H9 (cell line): ENCODE results near the gene KCNMB4. TPM values are rescaled to one million over a fixed set of nuclear protein-coding genes. Genes with fewer than 3 reads are reported as not detected.

ENCODE experiments used
- DNase-seq: peaks from one replicate; pipeline ENCODE4 v3.0.0-alpha.2; 2017
- H2AFZ ChIP-seq: one replicate; pipeline ENCODE4 v1.6.1; 2013; ENCODE audit warnings: mild to moderate bottlenecking, low read length, control low read depth, moderate library complexity
- H2AK5ac ChIP-seq: 2 replicates; pipeline ENCODE4 v1.6.1; 2013; ENCODE audit warnings: low read length, control low read depth, mixed read lengths; ENCODE audit not compliant: insufficient read length
- H2BK120ac ChIP-seq: one replicate; pipeline ENCODE4 v1.6.1; 2013; ENCODE audit warnings: low read depth, mild to moderate bottlenecking, low read length, control low read depth, inconsistent platforms; ENCODE audit not compliant: poor library complexity, severe bottlenecking
- H2BK12ac ChIP-seq: 2 replicates; pipeline ENCODE4 v1.6.1; 2013; ENCODE audit warnings: low read length, control low read depth, mixed read lengths, low read depth; ENCODE audit not compliant: insufficient read length
- H2BK15ac ChIP-seq: 2 replicates; pipeline ENCODE4 v1.6.1; 2013; ENCODE audit warnings: low read depth, low read length, control low read depth
- H2BK20ac ChIP-seq: one replicate; pipeline ENCODE4 v1.6.1; 2013; ENCODE audit warnings: low read depth, mild to moderate bottlenecking, low read length, control low read depth, inconsistent platforms; ENCODE audit not compliant: poor library complexity, severe bottlenecking
- H2BK5ac ChIP-seq: 2 replicates; pipeline ENCODE4 v1.6.1; 2013; ENCODE audit warnings: low read length, control low read depth, mixed read lengths; ENCODE audit not compliant: insufficient read length
- H3K14ac ChIP-seq: 2 replicates; pipeline ENCODE4 v1.6.1; 2013; ENCODE audit warnings: low read length, control low read depth; ENCODE audit not compliant: insufficient read depth
- H3K18ac ChIP-seq: 2 replicates; pipeline ENCODE4 v1.6.1; 2013; ENCODE audit warnings: low read depth, mild to moderate bottlenecking, mixed read lengths, low read length, control low read depth; ENCODE audit not compliant: insufficient read length
- H3K23ac ChIP-seq: 2 replicates; pipeline ENCODE4 v1.6.1; 2013; ENCODE audit warnings: low read length, control low read depth, mixed read lengths, low read depth; ENCODE audit not compliant: insufficient read length
- H3K23me2 ChIP-seq: 2 replicates; pipeline ENCODE4 v1.6.1; 2013; ENCODE audit warnings: low read depth, mild to moderate bottlenecking, mixed read lengths, low read length, control low read depth; ENCODE audit not compliant: insufficient read length, poor library complexity, severe bottlenecking
- H3K27ac ChIP-seq: 2 replicates; pipeline ENCODE4 v1.5.1; 2013; ENCODE audit warnings: low read length, control low read depth, mixed read lengths, low read depth; ENCODE audit not compliant: insufficient read length
- H3K27me3 ChIP-seq: 2 replicates; pipeline ENCODE4 v1.6.1; 2013; ENCODE audit warnings: low read length, control low read depth, inconsistent platforms; ENCODE audit not compliant: insufficient read depth
- H3K4ac ChIP-seq: 2 replicates; pipeline ENCODE4 v1.6.1; 2013; ENCODE audit warnings: low read depth, mild to moderate bottlenecking, control low read depth, inconsistent platforms, low read length, moderate library complexity
- H3K4me1 ChIP-seq: 2 replicates; pipeline ENCODE4 v1.6.1; 2013; ENCODE audit warnings: low read length, control low read depth, inconsistent platforms; ENCODE audit not compliant: insufficient read depth
- H3K4me2 ChIP-seq: 2 replicates; pipeline ENCODE4 v1.6.1; 2013; ENCODE audit warnings: low read length, control low read depth, mixed read lengths; ENCODE audit not compliant: insufficient read length, insufficient read depth
- H3K56ac ChIP-seq: 2 replicates; pipeline ENCODE4 v1.6.1; 2013; ENCODE audit warnings: low read depth, mild to moderate bottlenecking, mixed read lengths, low read length, control low read depth; ENCODE audit not compliant: insufficient read length
- H3K79me1 ChIP-seq: 2 replicates; pipeline ENCODE4 v1.6.1; 2013; ENCODE audit warnings: low read depth, mild to moderate bottlenecking, moderate library complexity, low read length, control low read depth, inconsistent platforms; ENCODE audit not compliant: insufficient read depth, poor library complexity, severe bottlenecking
- H3K79me2 ChIP-seq: 2 replicates; pipeline ENCODE4 v1.6.1; 2013; ENCODE audit warnings: low read length, control low read depth, inconsistent platforms; ENCODE audit not compliant: insufficient read depth
- H3K9ac ChIP-seq: 2 replicates; pipeline ENCODE4 v1.6.1; 2013; ENCODE audit warnings: low read length, control low read depth, mixed read lengths; ENCODE audit not compliant: insufficient read length; ENCODE audit errors: extremely low read depth
- H3K9me3 ChIP-seq: one replicate; pipeline ENCODE4 v1.6.1; 2013; ENCODE audit warnings: low read depth, low read length, inconsistent platforms; ENCODE audit not compliant: control insufficient read depth
- H3T11ph ChIP-seq: one replicate; pipeline ENCODE4 v1.6.1; 2013; ENCODE audit warnings: mild to moderate bottlenecking, low read length, control low read depth, inconsistent platforms
- H4K20me1 ChIP-seq: one replicate; pipeline ENCODE4 v1.6.1; 2013; ENCODE audit not compliant: control insufficient read depth, insufficient read length, insufficient read depth
- H4K5ac ChIP-seq: 2 replicates; pipeline ENCODE4 v1.6.1; 2013; ENCODE audit warnings: low read depth, mild to moderate bottlenecking, mixed read lengths, low read length, control low read depth; ENCODE audit not compliant: insufficient read length
- H4K8ac ChIP-seq: replicated peaks from 2 replicates; pipeline ENCODE4 v1.6.1; 2013; ENCODE audit warnings: low read length, control low read depth, mixed read lengths, low read depth; ENCODE audit not compliant: insufficient read length
- H4K91ac ChIP-seq: 2 replicates; pipeline ENCODE4 v1.6.1; 2013; ENCODE audit warnings: low read depth, mild to moderate bottlenecking, moderate library complexity, mixed read lengths, low read length, control low read depth; ENCODE audit not compliant: insufficient read length
- H3K27ac Mint-ChIP-seq, 3 experiments: 2 replicates in 2 of 3; 3 replicates in 1 of 3; pipeline ENCODE4 v1.8.0; 2020 to 2021; ENCODE audit warnings: mixed read lengths in 3 of 3, mild to moderate bottlenecking in 1 of 3, moderate library complexity in 1 of 3
- H3K27me3 Mint-ChIP-seq: 2 replicates; pipeline ENCODE4 v1.8.0; 2021; ENCODE audit warnings: low read depth, mild to moderate bottlenecking, moderate library complexity, mixed read lengths
- H3K36me3 Mint-ChIP-seq, 3 experiments: 2 replicates in 2 of 3; 3 replicates in 1 of 3; pipeline ENCODE4 v1.8.0; 2020 to 2021; ENCODE audit warnings: low read depth in 3 of 3, mixed read lengths in 3 of 3; ENCODE audit not compliant: insufficient read depth in 1 of 3
- H3K4me1 Mint-ChIP-seq, 2 experiments: 2 replicates each; pipeline ENCODE4 v1.8.0; 2020; ENCODE audit warnings: mixed read lengths in 2 of 2
- H3K4me3 Mint-ChIP-seq, 2 experiments: 2 replicates in 1 of 2; 3 replicates in 1 of 2; pipeline ENCODE4 v1.8.0; 2020 to 2021; ENCODE audit warnings: mild to moderate bottlenecking in 2 of 2, mixed read lengths in 2 of 2, moderate library complexity in 1 of 2
- H3K9me3 Mint-ChIP-seq, 2 experiments: 2 replicates in 1 of 2; 3 replicates in 1 of 2; pipeline ENCODE4 v1.8.0; 2020; ENCODE audit warnings: mild to moderate bottlenecking in 2 of 2, mixed read lengths in 2 of 2, moderate library complexity in 1 of 2
- WGBS: extraction: QIAGEN DNeasy Blood & Tissue Kit; methylation state at CpG from one replicate; pipeline ENCODE4 v1.1.7; 2013; ENCODE audit warnings: missing lambda C conversion rate, low lambda C conversion rate, mixed read lengths; ENCODE audit not compliant: insufficient read length; ENCODE audit errors: extremely low coverage; 5-methylcytosine and 5-hydroxymethylcytosine counted together
- total RNA-seq: library from RNA; stranded (reverse); gene quantifications from 2 replicates; pipeline ENCODE4 v1.2.1, GENCODE V29; 2021
- TF ChIP-seq, protein P1 (sequence below): fragments of 200-600 bp; sonication (generic); conservative IDR thresholded peaks from 3 replicates; pipeline ENCODE4 v1.8.0; 2021; ENCODE audit warnings: antibody characterized with exemption, mild to moderate bottlenecking

The KCNMB4 gene
- total RNA-seq, 1 experiment from 2014 or later = 16.2 TPM

DNA sequence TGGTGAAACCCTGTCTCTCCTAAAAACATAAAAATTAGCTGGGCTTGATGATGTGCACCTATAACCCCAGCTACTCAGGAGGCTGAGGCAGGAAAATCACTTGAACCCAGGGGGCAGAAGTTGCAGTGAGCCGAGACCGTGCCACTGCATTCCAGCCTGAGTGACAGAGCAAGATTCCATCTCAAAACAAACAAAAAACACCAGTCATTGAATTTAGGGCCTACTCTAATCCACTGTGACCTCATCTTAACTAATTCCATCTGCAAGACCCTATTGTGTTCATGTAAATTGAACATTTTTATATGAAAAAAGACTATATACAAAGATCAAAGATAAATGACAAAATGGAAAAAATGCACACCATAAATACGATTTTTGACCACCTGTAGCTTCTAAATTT, 17.8 kb downstream of the KCNMB4 start:
- H3K9ac ChIP-seq = no peak overlapping the region
- no peak overlapping the region for H2BK12ac ChIP-seq
- H3K9me3 ChIP-seq = no peaks in the 10 kb centered on the region
- no peak overlapping the region for H3K14ac ChIP-seq
- H2AFZ ChIP-seq = no peak overlapping the region
- no peak overlapping the region for H3K18ac ChIP-seq
- no peak overlapping the region for H2BK20ac ChIP-seq
- no peaks in the 10 kb centered on the region for H3K27me3 Mint-ChIP-seq
- H3T11ph ChIP-seq = no peak overlapping the region
- H2BK15ac ChIP-seq = no peak overlapping the region
- TF ChIP-seq, protein P1, sequence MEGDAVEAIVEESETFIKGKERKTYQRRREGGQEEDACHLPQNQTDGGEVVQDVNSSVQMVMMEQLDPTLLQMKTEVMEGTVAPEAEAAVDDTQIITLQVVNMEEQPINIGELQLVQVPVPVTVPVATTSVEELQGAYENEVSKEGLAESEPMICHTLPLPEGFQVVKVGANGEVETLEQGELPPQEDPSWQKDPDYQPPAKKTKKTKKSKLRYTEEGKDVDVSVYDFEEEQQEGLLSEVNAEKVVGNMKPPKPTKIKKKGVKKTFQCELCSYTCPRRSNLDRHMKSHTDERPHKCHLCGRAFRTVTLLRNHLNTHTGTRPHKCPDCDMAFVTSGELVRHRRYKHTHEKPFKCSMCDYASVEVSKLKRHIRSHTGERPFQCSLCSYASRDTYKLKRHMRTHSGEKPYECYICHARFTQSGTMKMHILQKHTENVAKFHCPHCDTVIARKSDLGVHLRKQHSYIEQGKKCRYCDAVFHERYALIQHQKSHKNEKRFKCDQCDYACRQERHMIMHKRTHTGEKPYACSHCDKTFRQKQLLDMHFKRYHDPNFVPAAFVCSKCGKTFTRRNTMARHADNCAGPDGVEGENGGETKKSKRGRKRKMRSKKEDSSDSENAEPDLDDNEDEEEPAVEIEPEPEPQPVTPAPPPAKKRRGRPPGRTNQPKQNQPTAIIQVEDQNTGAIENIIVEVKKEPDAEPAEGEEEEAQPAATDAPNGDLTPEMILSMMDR = no peak
- no peaks in the 10 kb centered on the region for H3K27me3 ChIP-seq
- peaks cover 20 to 36% (median 25%) of the 10 kb centered on the region in 3 experiments for H3K36me3 Mint-ChIP-seq
- no peak overlapping the region for H4K8ac ChIP-seq
- no peaks in the 10 kb centered on the region; the same call in 1 of the 2 replicates for H3K4me1 ChIP-seq
- no peak overlapping the region for H3K4me2 ChIP-seq
- H3K23ac ChIP-seq = no peak overlapping the region
- H2AK5ac ChIP-seq = no peak overlapping the region
- no peaks in the 10 kb centered on the region for H4K20me1 ChIP-seq
- WGBS = no CpG with 5 or more reads among the region's 3 CpGs
- no peak overlapping the region for H2BK120ac ChIP-seq
- no peaks in the 10 kb centered on the region; the same call in 1 of the 2 replicates for H3K79me2 ChIP-seq
- H3K4me3 Mint-ChIP-seq = no peak overlapping the region
- no peak for DNase-seq
- H4K5ac ChIP-seq = no peak overlapping the region
- no peak overlapping the region for H3K4ac ChIP-seq
- no peak overlapping the region for H3K27ac ChIP-seq
- no peak overlapping the region for H2BK5ac ChIP-seq
- no peak overlapping the region for H4K91ac ChIP-seq
- peaks cover 4% of the 10 kb centered on the region for H3K79me1 ChIP-seq
- peaks cover 10 to 14% of the 10 kb centered on the region in 2 experiments for H3K4me1 Mint-ChIP-seq
- no peak overlapping the region for H3K56ac ChIP-seq
- peak overlapping the region in 2 of 3 experiments; percentile 89; a peak in 4 of 7 replicates for H3K27ac Mint-ChIP-seq
- H3K9me3 Mint-ChIP-seq = peaks cover under 1 to 5% of the 10 kb centered on the region in 2 experiments; a peak in 3 of 5 replicates
- H3K23me2 ChIP-seq = no peaks in the 10 kb centered on the region
